Tracheal epithelial cell (primary cell): Measurements from ENCODE around the gene PPIB. TPM values are rescaled to one million over a fixed set of nuclear protein-coding genes. Genes with fewer than 3 reads are reported as not detected.

ENCODE experiments used
- total RNA-seq: library from RNA; depleted of rRNA; stranded (reverse); fragments of >200 nt; gene quantifications from 2 replicates; pipeline ENCODE4 v1.2.1, GENCODE V29; 2014

Gene PPIB
- total RNA-seq, result 457 and 754 TPM in 2 replicates

GRCh38 chr15:64162869-64163658, at the start of gene PPIB:
Gene PPIB (minus strand): TSS chr15:64163022. CDS start chr15:64162986, 36 bp downstream.

DNA sequence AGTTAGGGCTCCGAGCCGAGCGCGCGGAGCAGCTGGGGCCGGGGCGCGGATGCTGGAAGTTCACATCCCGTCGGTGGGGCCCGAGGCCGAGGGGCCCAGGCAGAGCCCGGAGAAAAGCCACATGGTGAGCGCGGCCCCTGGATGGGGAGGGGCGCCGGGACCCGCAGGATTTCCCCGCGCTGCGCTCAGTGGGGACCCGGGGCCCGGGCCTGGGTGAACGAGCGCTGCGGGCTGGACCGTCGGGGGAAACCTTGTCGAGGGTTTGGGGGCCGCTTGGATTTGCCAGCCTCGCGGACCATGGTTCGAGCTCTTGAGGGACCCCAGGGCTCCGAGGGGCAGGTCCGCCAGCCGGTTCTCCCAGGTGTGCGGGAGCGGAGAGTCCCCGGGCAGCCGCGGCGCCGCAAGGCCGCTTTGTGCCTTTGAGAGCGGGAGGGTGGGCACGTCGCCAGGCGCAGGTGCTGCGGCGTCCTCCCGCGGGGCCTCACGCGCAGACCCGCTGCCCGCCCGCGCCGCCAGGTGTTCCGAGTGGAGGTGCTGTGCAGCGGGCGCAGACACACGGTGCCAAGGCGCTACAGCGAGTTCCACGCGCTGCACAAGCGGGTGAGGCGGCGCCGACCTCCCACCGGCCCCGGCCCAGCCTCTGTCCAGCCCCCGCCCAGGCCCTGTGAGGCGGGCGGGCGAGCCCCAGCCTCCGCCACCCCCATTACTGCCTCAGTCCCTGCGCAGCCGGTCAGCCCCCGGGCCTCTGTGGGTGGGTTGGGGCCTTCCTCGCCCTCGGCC, 10.9 kb downstream of the PPIB start, which contains the start of gene SNX22:
TSS of gene SNX22 (plus strand) at position 5 of the 780 bp plus-strand sequence. CDS start at position 50, 45 bp downstream.

Other genes starting within 250 kb of the PPIB start
- 1.3 and 1.7 TPM in 2 replicates for gene DAPK2, start 116.5 kb downstream of the PPIB start, total RNA-seq
- 64.8 and 68.6 TPM in 2 replicates for gene CIAO2A, start 69.2 kb downstream of the PPIB start, total RNA-seq
- 22.4 and 24.1 TPM in 2 replicates for gene SNX1, start 67.0 kb downstream of the PPIB start, total RNA-seq
- under 0.01 and 0.21 TPM in 2 replicates for gene SNX22, start 11.3 kb downstream of the PPIB start, total RNA-seq
- 23.2 and 36.1 TPM in 2 replicates for gene CSNK1G1, start 193.2 kb upstream of the PPIB start, total RNA-seq
- gene PCLAF, start 218.4 kb upstream of the PPIB start, total RNA-seq, result 3.1 and 11.7 TPM in 2 replicates
- 7.5 and 9.2 TPM in 2 replicates for gene TRIP4, start 224.8 kb upstream of the PPIB start, total RNA-seq